ENCODE data around the gene BRCA1. TPM values are rescaled to one million over a fixed set of nuclear protein-coding genes. Genes with fewer than 3 reads are reported as not detected.

Gene BRCA1
- polyA plus RNA-seq, 3 donors: 0.87 to 2.6 (median 1.9) TPM

GRCh38 chr17:43070872-43071271 is 54.3 kb downstream of the BRCA1 start:
- Mint-ChIP-seq H3K27me3 (ENCODE audit: low read depth in 3 of 3) (peaks cover 0 to 5% (median 0%) of the 10 kb centered on the region in 3 donors), H3K9me3 (no peaks in the 10 kb centered on the region), H3K4me3 (no peak overlapping the region), H3K36me3 (peaks cover 26 to 61% of the 10 kb centered on the region in 2 donors), H3K27ac (no peak overlapping the region), H3K4me1 (no peaks in the 10 kb centered on the region)
- WGBS (ENCODE audit: insufficient coverage): 89% methylated on average over 1 of the region's 1 CpG
- no peak overlapping the region for H3K9ac ChIP-seq (ENCODE audit: insufficient read depth, low read length, poor library complexity, severe bottlenecking)
- H4K20me1 ChIP-seq (ENCODE audit: insufficient read depth, low read length): no peaks in the 10 kb centered on the region
- H3K27ac ChIP-seq (ENCODE audit: low read depth in 1 of 2, low read length in 2 of 2): no peak overlapping the region
- no peaks in the 10 kb centered on the region for H3K79me2 ChIP-seq (ENCODE audit: insufficient read depth, low read length)
- no peak overlapping the region for H3K4me3 ChIP-seq (replicated peaks in 1 of 3; ENCODE audit: low read depth in 2 of 3, low read length in 3 of 3)
- no peak overlapping the region for H3K4me2 ChIP-seq (replicated peaks; ENCODE audit: extremely low read depth, low read length, poor library complexity, severe bottlenecking)
- H3K4me1 ChIP-seq (ENCODE audit: control insufficient read depth in 1 of 2, insufficient read depth in 2 of 2, low read length in 2 of 2): no peaks in the 10 kb centered on the region
- peaks cover 22 to 73% of the 10 kb centered on the region in 2 donors for H3K36me3 ChIP-seq (replicated peaks in 1 of 2; ENCODE audit: control insufficient read depth in 1 of 2, insufficient read depth in 2 of 2, low read length in 2 of 2)
- no peak overlapping the region for H2AFZ ChIP-seq (ENCODE audit: insufficient read depth, low read depth, low read length, poor library complexity, severe bottlenecking)
- no peak for DNase-seq
- intact Hi-C loops (cut with micrococcal nuclease): no loop called here
- H3K9me3 ChIP-seq (replicated peaks in 1 of 2; ENCODE audit: control insufficient read depth in 1 of 2, insufficient read depth in 1 of 2, low read length in 2 of 2): no peaks in the 10 kb centered on the region
- TF ChIP-seq, protein P1, sequence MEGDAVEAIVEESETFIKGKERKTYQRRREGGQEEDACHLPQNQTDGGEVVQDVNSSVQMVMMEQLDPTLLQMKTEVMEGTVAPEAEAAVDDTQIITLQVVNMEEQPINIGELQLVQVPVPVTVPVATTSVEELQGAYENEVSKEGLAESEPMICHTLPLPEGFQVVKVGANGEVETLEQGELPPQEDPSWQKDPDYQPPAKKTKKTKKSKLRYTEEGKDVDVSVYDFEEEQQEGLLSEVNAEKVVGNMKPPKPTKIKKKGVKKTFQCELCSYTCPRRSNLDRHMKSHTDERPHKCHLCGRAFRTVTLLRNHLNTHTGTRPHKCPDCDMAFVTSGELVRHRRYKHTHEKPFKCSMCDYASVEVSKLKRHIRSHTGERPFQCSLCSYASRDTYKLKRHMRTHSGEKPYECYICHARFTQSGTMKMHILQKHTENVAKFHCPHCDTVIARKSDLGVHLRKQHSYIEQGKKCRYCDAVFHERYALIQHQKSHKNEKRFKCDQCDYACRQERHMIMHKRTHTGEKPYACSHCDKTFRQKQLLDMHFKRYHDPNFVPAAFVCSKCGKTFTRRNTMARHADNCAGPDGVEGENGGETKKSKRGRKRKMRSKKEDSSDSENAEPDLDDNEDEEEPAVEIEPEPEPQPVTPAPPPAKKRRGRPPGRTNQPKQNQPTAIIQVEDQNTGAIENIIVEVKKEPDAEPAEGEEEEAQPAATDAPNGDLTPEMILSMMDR (IDR thresholded peaks at IDR 0.05): no peak
- no peaks in the 10 kb centered on the region for H3K27me3 ChIP-seq (ENCODE audit: control insufficient read depth in 2 of 2, insufficient read depth in 2 of 2, low read length in 2 of 2)

GRCh38 chr17:43070257-43070656 is 54.9 kb downstream of the BRCA1 start:
- H3K4me3 ChIP-seq (replicated peaks in 1 of 3; ENCODE audit: low read depth in 2 of 3, low read length in 3 of 3): no peak overlapping the region
- H2AFZ ChIP-seq (ENCODE audit: insufficient read depth, low read depth, low read length, poor library complexity, severe bottlenecking): no peak overlapping the region
- Mint-ChIP-seq H3K36me3 (peaks cover 30 to 59% of the 10 kb centered on the region in 2 donors), H3K27me3 (ENCODE audit: low read depth in 3 of 3) (peaks cover 0 to 5% (median 0%) of the 10 kb centered on the region in 3 donors), H3K4me3 (no peak overlapping the region), H3K9me3 (no peaks in the 10 kb centered on the region), H3K4me1 (no peaks in the 10 kb centered on the region), H3K27ac (no peak overlapping the region)
- no peak for DNase-seq
- H3K4me2 ChIP-seq (replicated peaks; ENCODE audit: extremely low read depth, low read length, poor library complexity, severe bottlenecking): no peak overlapping the region
- H3K36me3 ChIP-seq (replicated peaks in 1 of 2; ENCODE audit: control insufficient read depth in 1 of 2, insufficient read depth in 2 of 2, low read length in 2 of 2): peaks cover 23 to 73% of the 10 kb centered on the region in 2 donors
- intact Hi-C loops (cut with micrococcal nuclease): no loop called here
- WGBS (ENCODE audit: insufficient coverage): no CpG with 5 or more reads among the region's 1 CpG
- H3K9ac ChIP-seq (ENCODE audit: insufficient read depth, low read length, poor library complexity, severe bottlenecking): no peak overlapping the region
- no peaks in the 10 kb centered on the region for H3K4me1 ChIP-seq (ENCODE audit: control insufficient read depth in 1 of 2, insufficient read depth in 2 of 2, low read length in 2 of 2)
- no peaks in the 10 kb centered on the region for H3K9me3 ChIP-seq (replicated peaks in 1 of 2; ENCODE audit: control insufficient read depth in 1 of 2, insufficient read depth in 1 of 2, low read length in 2 of 2)
- H3K27me3 ChIP-seq (ENCODE audit: control insufficient read depth in 2 of 2, insufficient read depth in 2 of 2, low read length in 2 of 2): no peaks in the 10 kb centered on the region
- H3K27ac ChIP-seq (ENCODE audit: low read depth in 1 of 2, low read length in 2 of 2): no peak overlapping the region
- no peaks in the 10 kb centered on the region for H4K20me1 ChIP-seq (ENCODE audit: insufficient read depth, low read length)
- TF ChIP-seq, protein P1 (IDR thresholded peaks at IDR 0.05): no peak
- H3K79me2 ChIP-seq (ENCODE audit: insufficient read depth, low read length): no peaks in the 10 kb centered on the region
